Left lobe of liver (tissue), 2 donors: ENCODE data around the gene BORCS8. TPM values are rescaled to one million over a fixed set of nuclear protein-coding genes. Genes with fewer than 3 reads are reported as not detected.
A peak's percentile ranks its signal among the peaks of the same experiment; 100 is the strongest.

Source experiments
- ATAC-seq: fragments of 200-7000 bp; cut with Tn5 transposase; one replicate; pipeline ENCODE4 v1.9.1; 2020; ENCODE audit warnings: mild to moderate bottlenecking, moderate library complexity
- DNase-seq: peaks from one replicate; pipeline ENCODE4 v3.0.0-alpha.2; 2020; ENCODE audit warnings: low spot score
- total RNA-seq: library from RNA; stranded (reverse); gene quantifications from one replicate; pipeline ENCODE4 v1.2.1, GENCODE V29; 2021
- donor health status: DM: no; HTN: no; CAD: no; lungs with moderate emphysema.
- donor health status: DM: no; HTN: yes; CAD: no.

Gene BORCS8
- total RNA-seq, 1 donor from 2014 or later, result 13.3 TPM

GRCh38 chr19:19214159-19214490 lies 22.2 kb upstream of the BORCS8 start:
- no peak for ATAC-seq
- no peak for DNase-seq

GRCh38 chr19:19213426-19214158 lies 21.6 kb upstream of the BORCS8 start:
- ATAC-seq (no peak), DNase-seq (no peak)

- DNase-seq, result no peak
- no peak for ATAC-seq
Measured at GRCh38 chr19:19212916-19213315, 21.0 kb upstream of the BORCS8 start.

- ATAC-seq, result no peak
- no peak for DNase-seq
Measured at GRCh38 chr19:19211499-19212420, 19.8 kb upstream of the BORCS8 start, which contains the start of gene NCAN. Gene NCAN (plus strand): TSS chr19:19211958. CDS start chr19:19216954, 4,996 bp downstream.

GRCh38 chr19:19209372-19209771 lies 17.4 kb upstream of the BORCS8 start:
- DNase-seq, result no peak
- ATAC-seq, result no peak

- ATAC-seq, result no peak
- DNase-seq, result no peak
Measured at GRCh38 chr19:19207637-19208572, 16.0 kb upstream of the BORCS8 start.

- no peak for ATAC-seq
Measured at GRCh38 chr19:19206938-19207337, 15.0 kb upstream of the BORCS8 start.

GRCh38 chr19:19205416-19206410 lies 13.8 kb upstream of the BORCS8 start:
- ATAC-seq (no peak), DNase-seq (no peak)

More at GRCh38 chr19:19206938-19207337, 15.0 kb upstream of the BORCS8 start:
- DNase-seq, result no peak

GRCh38 chr19:19204181-19204580 lies 12.2 kb upstream of the BORCS8 start:
- DNase-seq (no peak), ATAC-seq (no peak)

GRCh38 chr19:19203012-19203856 lies 11.3 kb upstream of the BORCS8 start, which contains the start of gene NR2C2AP:
Gene NR2C2AP (minus strand): TSS chr19:19203414. CDS start chr19:19203060, 354 bp downstream.
- DNase-seq (peak; percentile 95), ATAC-seq (peak; percentile 94)

GRCh38 chr19:19202707-19203011 lies 10.7 kb upstream of the BORCS8 start:
- no peak for DNase-seq

GRCh38 chr19:19201697-19202630 lies 10.0 kb upstream of the BORCS8 start:
- ATAC-seq (no peak), DNase-seq (no peak)

More at GRCh38 chr19:19202707-19203011, 10.7 kb upstream of the BORCS8 start:
- ATAC-seq, result no peak

GRCh38 chr19:19193926-19194325 lies 2.0 kb upstream of the BORCS8 start:
- ATAC-seq, result no peak
- no peak for DNase-seq

- DNase-seq (no peak), ATAC-seq (no peak)
Measured at GRCh38 chr19:19192910-19193423, 1.0 kb upstream of the BORCS8 start.

GRCh38 chr19:19191768-19192077 lies 229 bp downstream of the BORCS8 start:
- no peak for ATAC-seq
- DNase-seq, result no peak

GRCh38 chr19:19186742-19187141 lies 5.2 kb downstream of the BORCS8 start:
- no peak for DNase-seq
- ATAC-seq, result no peak
